Upper lobe of left lung (tissue), 6 donors: ENCODE results near the gene GSTO1. TPM values are rescaled to one million over a fixed set of nuclear protein-coding genes. Genes with fewer than 3 reads are reported as not detected.
"Not testable (repeated sequence)": the region's sequence is repeated elsewhere in the genome, so short reads cannot be mapped to it uniquely, and the experiment has no call there.

Experiments used
- ATAC-seq, 2 donors: fragments of 200-7000 bp; cut with Tn5 transposase; one replicate each; pipeline ENCODE4 v1.9.1; 2022; ENCODE audit warnings: mild to moderate bottlenecking in 2 of 2, moderate library complexity in 2 of 2; ENCODE audit not compliant: low FRiP score in 2 of 2
- DNase-seq, 2 donors: peaks; one replicate each; pipeline ENCODE4 v3.0.0-alpha.2; 2019 to 2020
- H3K27ac ChIP-seq, 4 donors: fragments of 200-600 bp; sonication (generic); one replicate each; pipeline ENCODE4 v1.5.1; 2016 to 2019
- H3K27me3 ChIP-seq, 4 donors: fragments of 200-600 bp; sonication (generic); one replicate each; pipeline ENCODE4 v1.5.1; 2017 to 2019
- H3K36me3 ChIP-seq, 4 donors: fragments of 200-600 bp; sonication (generic); one replicate each; pipeline ENCODE4 v1.5.1; 2016 to 2019
- H3K4me1 ChIP-seq, 4 donors: fragments of 200-600 bp; sonication (generic); one replicate each; pipeline ENCODE4 v1.5.1; 2018 to 2019
- H3K4me3 ChIP-seq, 4 donors: fragments of 200-600 bp; sonication (generic); one replicate each; pipeline ENCODE4 v1.5.1; 2017 to 2019; ENCODE audit warnings: mild to moderate bottlenecking in 2 of 4, moderate library complexity in 1 of 4
- H3K9me3 ChIP-seq, 4 donors: fragments of 200-600 bp; sonication (generic); one replicate each; pipeline ENCODE4 v1.5.1; 2018 to 2019
- CTCF ChIP-seq, 6 experiments: fragments of 450-650 bp in 4 of 6; fragments of 200-600 bp in 2 of 6; sonication (generic) in 2 of 6; IDR thresholded peaks; one replicate each; pipeline ENCODE4 v1.5.1; 2016 to 2019; ENCODE audit warnings: antibody characterized with exemption in 6 of 6
- EP300 ChIP-seq, 4 donors: sonication (generic); formaldehyde crosslinking; IDR thresholded peaks; one replicate each; pipeline ENCODE4 v1.5.1; 2017; ENCODE audit warnings: antibody characterized with exemption in 4 of 4, control low read depth in 2 of 4
- POLR2A ChIP-seq, 4 donors: fragments of 450-650 bp; IDR thresholded peaks; one replicate each; pipeline ENCODE4 v1.5.1; 2016 to 2017; ENCODE audit warnings: antibody characterized with exemption in 4 of 4, mild to moderate bottlenecking in 2 of 4
- POLR2AphosphoS5 ChIP-seq, 2 donors: sonication (generic); formaldehyde crosslinking; IDR thresholded peaks; one replicate each; pipeline ENCODE4 v1.5.1; 2017; ENCODE audit warnings: antibody characterized with exemption in 2 of 2
- WGBS, 2 donors: methylation state at CpG; one replicate each; pipeline ENCODE4 v1.1.5; 2017 to 2018; 5-methylcytosine and 5-hydroxymethylcytosine counted together
- total RNA-seq, 6 donors: library from RNA; depleted of rRNA in 4 of 6; stranded (reverse); fragments of >200 nt in 4 of 6; gene quantifications; one replicate each; pipeline versions ENCODE4 v1.1.0 to v1.2.1, GENCODE V29; 2016 to 2021
- donor health status: DM: no; HTN: no; CAD: no; lungs with moderate emphysema.
- donor health status: DM: no; HTN: yes; CAD: no; lungs with severe emphysema.

Gene GSTO1
- total RNA-seq, 6 donors from 2014 or later = 30.4 to 147 (median 102) TPM

GRCh38 chr10:104247513-104248146 is 7.1 kb upstream of the GSTO1 start:
- H3K4me3 ChIP-seq = no peak overlapping the region

GRCh38 chr10:104248931-104249330 is 5.8 kb upstream of the GSTO1 start:
- 94 to 95% methylated on average over 8 to 11 of the region's 11 CpGs for WGBS, 2 donors
- not testable (repeated sequence) for ATAC-seq, H3K27me3 ChIP-seq, DNase-seq, H3K4me1 ChIP-seq, H3K9me3 ChIP-seq, H3K36me3 ChIP-seq, H3K4me3 ChIP-seq, H3K27ac ChIP-seq

More at GRCh38 chr10:104247513-104248146, 7.1 kb upstream of the GSTO1 start:
- WGBS, 2 donors = 58 to 67% methylated on average over 3 of the region's 3 CpGs
- Histone ChIP-seq H3K27ac (peak overlapping the region in 3 of 4 donors; percentile 2 to 57 (median 31)), H3K36me3 (no peaks in the 10 kb centered on the region), H3K4me1 (no peaks in the 10 kb centered on the region), H3K9me3 (no peaks in the 10 kb centered on the region), H3K27me3 (no peaks in the 10 kb centered on the region)
- no peak for DNase-seq
- TF ChIP-seq POLR2A (IDR thresholded peaks at IDR 0.05) = no peak
- no peak for TF ChIP-seq EP300 (IDR thresholded peaks at IDR 0.05)
- no peak for TF ChIP-seq POLR2AphosphoS5 (IDR thresholded peaks at IDR 0.05)
- TF ChIP-seq CTCF (IDR thresholded peaks at IDR 0.05) = no peak
- ATAC-seq = peak in 1 of 2 donors; percentile 46

GRCh38 chr10:104250371-104250770 is 4.3 kb upstream of the GSTO1 start:
- 32 to 50% methylated on average over 1 of the region's 1 CpG for WGBS, 2 donors
- H3K4me1 ChIP-seq = peaks cover 6 to 9% (median 8%) of the 10 kb centered on the region in 4 donors
- TF ChIP-seq POLR2A (IDR thresholded peaks at IDR 0.05) (no peak), EP300 (IDR thresholded peaks at IDR 0.05) (no peak), POLR2AphosphoS5 (IDR thresholded peaks at IDR 0.05) (no peak), CTCF (IDR thresholded peaks at IDR 0.05) (no peak)
- H3K9me3 ChIP-seq = no peaks in the 10 kb centered on the region
- H3K4me3 ChIP-seq = no peak overlapping the region
- H3K27ac ChIP-seq = no peak overlapping the region
- DNase-seq (no peak), ATAC-seq (no peak)
- H3K36me3 ChIP-seq = no peaks in the 10 kb centered on the region
- H3K27me3 ChIP-seq = no peaks in the 10 kb centered on the region

- H3K9me3 ChIP-seq = no peaks in the 10 kb centered on the region
- H3K4me1 ChIP-seq = peaks cover 13 to 18% (median 15%) of the 10 kb centered on the region in 4 donors
- no peaks in the 10 kb centered on the region for H3K36me3 ChIP-seq
- H3K27ac ChIP-seq = no peak overlapping the region
- no peaks in the 10 kb centered on the region for H3K27me3 ChIP-seq
- no peak overlapping the region for H3K4me3 ChIP-seq
- ATAC-seq = no peak
- TF ChIP-seq POLR2AphosphoS5 (IDR thresholded peaks at IDR 0.05) (no peak), POLR2A (IDR thresholded peaks at IDR 0.05) (no peak), EP300 (IDR thresholded peaks at IDR 0.05) (no peak), CTCF (IDR thresholded peaks at IDR 0.05) (no peak)
- WGBS, 2 donors = 94% methylated on average over 6 of the region's 6 CpGs
- no peak for DNase-seq
Measured at GRCh38 chr10:104251443-104251842, 3.2 kb upstream of the GSTO1 start.

GRCh38 chr10:104252368-104252767 is 2.3 kb upstream of the GSTO1 start:
- TF ChIP-seq POLR2A (IDR thresholded peaks at IDR 0.05) (no peak), EP300 (IDR thresholded peaks at IDR 0.05) (no peak), CTCF (IDR thresholded peaks at IDR 0.05) (no peak), POLR2AphosphoS5 (IDR thresholded peaks at IDR 0.05) (no peak)
- ATAC-seq (no peak), DNase-seq (no peak)
- Histone ChIP-seq H3K4me3 (no peak overlapping the region), H3K4me1 (peaks cover 22 to 25% (median 23%) of the 10 kb centered on the region in 4 donors), H3K36me3 (peaks cover 0 to 4% (median 0%) of the 10 kb centered on the region in 4 donors), H3K27ac (no peak overlapping the region), H3K9me3 (no peaks in the 10 kb centered on the region), H3K27me3 (no peaks in the 10 kb centered on the region)
